Keratinocyte (primary cell): ENCODE data around the gene CPAMD8.

Experiments used
- EZH2 ChIP-seq: IDR thresholded peaks from one replicate; pipeline ENCODE4 v1.6.1; 2012; ENCODE audit warnings: inconsistent platforms, mild to moderate bottlenecking, low read length, moderate library complexity
- TF ChIP-seq, protein P1 (sequence below), 3 experiments: IDR thresholded peaks in 1 of 3; conservative IDR thresholded peaks in 1 of 3; optimal IDR thresholded peaks in 1 of 3; 2 replicates in 2 of 3; 3 replicates in 1 of 3; pipeline versions ENCODE3 to v1.5.1; 2011; ENCODE audit warnings: low read length in 3 of 3, mild to moderate bottlenecking in 3 of 3, moderate library complexity in 2 of 3, control low read depth in 1 of 3, inconsistent platforms in 1 of 3; ENCODE audit not compliant: insufficient read depth in 2 of 3; ENCODE audit errors: extremely low read depth in 1 of 3

DNA sequence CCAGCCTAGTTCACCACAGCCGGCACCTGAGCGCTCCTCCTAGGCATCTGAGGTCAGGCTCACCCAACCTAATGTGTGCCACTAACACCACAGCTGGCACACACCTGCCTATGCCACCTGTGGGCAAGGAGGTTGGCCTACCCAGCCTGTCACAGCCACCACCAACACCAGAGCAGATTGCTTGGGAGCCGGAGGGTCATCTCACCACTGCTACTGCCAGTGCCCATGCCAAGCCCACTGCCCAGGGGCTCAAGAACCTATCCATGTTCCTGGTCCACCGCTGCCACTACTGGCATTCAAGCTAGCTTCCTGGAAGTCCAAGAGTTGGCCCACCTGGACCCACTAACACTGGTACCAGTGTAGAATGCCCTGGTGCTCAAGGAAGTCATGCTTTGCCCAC, 95.3 kb downstream of the CPAMD8 start:
- TF ChIP-seq, protein P1, sequence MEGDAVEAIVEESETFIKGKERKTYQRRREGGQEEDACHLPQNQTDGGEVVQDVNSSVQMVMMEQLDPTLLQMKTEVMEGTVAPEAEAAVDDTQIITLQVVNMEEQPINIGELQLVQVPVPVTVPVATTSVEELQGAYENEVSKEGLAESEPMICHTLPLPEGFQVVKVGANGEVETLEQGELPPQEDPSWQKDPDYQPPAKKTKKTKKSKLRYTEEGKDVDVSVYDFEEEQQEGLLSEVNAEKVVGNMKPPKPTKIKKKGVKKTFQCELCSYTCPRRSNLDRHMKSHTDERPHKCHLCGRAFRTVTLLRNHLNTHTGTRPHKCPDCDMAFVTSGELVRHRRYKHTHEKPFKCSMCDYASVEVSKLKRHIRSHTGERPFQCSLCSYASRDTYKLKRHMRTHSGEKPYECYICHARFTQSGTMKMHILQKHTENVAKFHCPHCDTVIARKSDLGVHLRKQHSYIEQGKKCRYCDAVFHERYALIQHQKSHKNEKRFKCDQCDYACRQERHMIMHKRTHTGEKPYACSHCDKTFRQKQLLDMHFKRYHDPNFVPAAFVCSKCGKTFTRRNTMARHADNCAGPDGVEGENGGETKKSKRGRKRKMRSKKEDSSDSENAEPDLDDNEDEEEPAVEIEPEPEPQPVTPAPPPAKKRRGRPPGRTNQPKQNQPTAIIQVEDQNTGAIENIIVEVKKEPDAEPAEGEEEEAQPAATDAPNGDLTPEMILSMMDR (optimal IDR thresholded peaks at IDR 0.05 in 1 of 3, IDR thresholded peaks at IDR 0.05 in 1 of 3, conservative IDR thresholded peaks at IDR 0.05 in 1 of 3; ENCODE audit: extremely low read depth in 1 of 3, insufficient read depth in 2 of 3, low read length in 3 of 3), result no peak
- TF ChIP-seq EZH2, result no peak
